NCI-H1694 treated with DMSO at 0.1 percent for 48 hours (cell line): Measurements from ENCODE around the gene PLA2G4E.

Source experiments
- DNase-seq: peaks from one replicate; lab custom pipeline; 2025; lab: John Stamatoyannopoulos, UW

The PLA2G4E gene

GRCh38 chr15:41955100-41955499, 65.7 kb downstream of the PLA2G4E start:
- DNase-seq, result no peak

- DNase-seq, result no peak
These were observed 66.8 kb downstream of the PLA2G4E start for GRCh38 chr15:41954036-41954435.

- no peak for DNase-seq
These were observed 68.8 kb downstream of the PLA2G4E start for GRCh38 chr15:41952013-41952563.

GRCh38 chr15:41951571-41951970, 69.3 kb downstream of the PLA2G4E start:
- no peak for DNase-seq

GRCh38 chr15:41950489-41950888, 70.4 kb downstream of the PLA2G4E start:
- no peak for DNase-seq

- no peak for DNase-seq
These were observed 70.7 kb downstream of the PLA2G4E start for GRCh38 chr15:41950127-41950483.

- DNase-seq, result no peak
These were observed 71.3 kb downstream of the PLA2G4E start for GRCh38 chr15:41949401-41950126.

GRCh38 chr15:41948490-41948889, 72.4 kb downstream of the PLA2G4E start:
- no peak for DNase-seq

- no peak for DNase-seq
These were observed 73.9 kb downstream of the PLA2G4E start for GRCh38 chr15:41946970-41947369.

- DNase-seq, result no peak
These were observed 75.1 kb downstream of the PLA2G4E start for GRCh38 chr15:41945731-41946130.

- no peak for DNase-seq
These were observed 75.6 kb downstream of the PLA2G4E start for GRCh38 chr15:41945221-41945620.

GRCh38 chr15:41944313-41944940, 76.4 kb downstream of the PLA2G4E start:
- no peak for DNase-seq

- no peak for DNase-seq
These were observed 77.1 kb downstream of the PLA2G4E start for GRCh38 chr15:41943543-41944312.

GRCh38 chr15:41942886-41943285, 78.0 kb downstream of the PLA2G4E start:
- no peak for DNase-seq

GRCh38 chr15:41941644-41942415, 79.0 kb downstream of the PLA2G4E start:
- DNase-seq, result no peak

- DNase-seq, result no peak
These were observed 80.4 kb downstream of the PLA2G4E start for GRCh38 chr15:41940441-41940857.

GRCh38 chr15:41939986-41940385, 80.9 kb downstream of the PLA2G4E start:
- DNase-seq, result no peak

GRCh38 chr15:41937568-41937923, 83.3 kb downstream of the PLA2G4E start:
- DNase-seq, result no peak

- no peak for DNase-seq
These were observed 83.9 kb downstream of the PLA2G4E start for GRCh38 chr15:41936649-41937567.

GRCh38 chr15:41936155-41936554, 84.7 kb downstream of the PLA2G4E start:
- no peak for DNase-seq

- DNase-seq, result no peak
These were observed 85.2 kb downstream of the PLA2G4E start for GRCh38 chr15:41935566-41936020.
